ENCODE data around the gene CAMKV.
A peak's percentile ranks its signal among the peaks of the same experiment; 100 is the strongest.

Gene CAMKV

DNA sequence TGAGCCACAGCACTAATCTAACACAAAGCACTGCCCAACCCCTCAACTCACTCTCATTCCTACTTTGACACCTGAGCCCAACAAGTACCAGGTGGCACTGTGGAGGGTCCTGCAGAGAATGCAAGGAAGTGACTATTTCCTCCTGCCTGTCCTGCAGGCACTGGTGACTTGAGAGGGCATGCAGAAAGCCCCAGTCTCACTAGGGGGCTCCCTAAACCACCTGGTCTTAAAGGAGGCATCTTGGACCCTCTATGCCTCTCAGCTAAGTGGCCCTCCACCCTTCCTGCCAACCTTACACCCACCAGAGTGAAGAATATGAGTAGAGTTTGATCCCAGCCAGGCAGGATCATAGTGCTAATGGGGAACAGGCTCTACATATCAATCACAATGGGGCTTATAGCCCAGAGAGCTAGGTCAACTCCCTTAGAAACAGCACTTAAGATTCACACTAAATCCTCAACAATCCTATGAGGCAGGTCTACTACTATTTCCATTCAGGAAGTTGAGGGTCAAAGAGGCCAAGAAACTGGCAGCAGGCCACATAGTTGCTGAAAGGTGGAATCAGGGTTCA is 28.5 kb downstream of the CAMKV start:
- H4K20me1 ChIP-seq (ENCODE audit: insufficient read depth, low read length), result no peaks in the 10 kb centered on the region
- no peak overlapping the region for H3K4me2 ChIP-seq (ENCODE audit: low read length)
- H3K27me3 ChIP-seq (ENCODE audit: insufficient read depth, low read length), result no peaks in the 10 kb centered on the region
- no peaks in the 10 kb centered on the region for H3K9me3 ChIP-seq (ENCODE audit: low read length)
- TF ChIP-seq EZH2 (IDR thresholded peaks at IDR 0.05; ENCODE audit: borderline replicate concordance, low read length), result no peak
- peak; percentile 74 for TF ChIP-seq CTCF (IDR thresholded peaks at IDR 0.05; ENCODE audit: low read length)
- H3K9me2 ChIP-seq (ENCODE audit: low read depth, low read length), result no peaks in the 10 kb centered on the region
- H3K27ac ChIP-seq (ENCODE audit: low read depth, low read length, poor library complexity, severe bottlenecking), result no peak overlapping the region
- no peaks in the 10 kb centered on the region for H3F3A ChIP-seq (ENCODE audit: insufficient read depth, low read length)
- peaks cover 63% of the 10 kb centered on the region; the same call in 1 of the 2 replicates for H3K36me3 ChIP-seq (ENCODE audit: insufficient read depth, low read length)
- H3K9ac ChIP-seq (ENCODE audit: low read length), result no peak overlapping the region
- no peaks in the 10 kb centered on the region for H3K79me2 ChIP-seq (ENCODE audit: insufficient read depth, low read length)
- H2AFZ ChIP-seq (ENCODE audit: low read length), result no peak overlapping the region
- H3K4me3 ChIP-seq (ENCODE audit: low read depth, low read length, poor library complexity, severe bottlenecking), result no peak overlapping the region
- H3K4me1 ChIP-seq (ENCODE audit: insufficient read depth, low read length, severe bottlenecking), result no peaks in the 10 kb centered on the region

DNA sequence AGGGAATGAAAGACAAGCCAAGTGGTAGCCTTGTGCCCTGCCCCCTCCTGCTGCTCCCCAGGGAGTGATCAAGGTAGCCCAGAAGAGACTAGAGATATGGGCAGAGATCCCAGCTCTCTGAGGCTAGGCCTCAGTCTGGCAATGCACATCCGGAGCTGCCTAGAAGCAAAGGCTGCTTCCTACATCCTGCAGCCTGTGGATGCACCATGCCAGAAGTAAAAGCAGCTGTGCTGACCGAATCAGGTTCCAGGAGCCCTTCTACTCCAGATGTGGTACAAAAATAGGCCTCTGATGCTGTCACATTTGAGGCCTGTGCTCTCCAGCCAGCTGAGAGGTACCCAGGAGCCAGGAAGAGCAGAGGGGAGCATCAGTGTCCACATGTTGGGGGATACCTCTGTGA is 29.3 kb downstream of the CAMKV start:
- Histone ChIP-seq H3K9me3 (ENCODE audit: low read length) (no peaks in the 10 kb centered on the region), H3K4me3 (ENCODE audit: low read depth, low read length, poor library complexity, severe bottlenecking) (no peak overlapping the region), H2AFZ (ENCODE audit: low read length) (no peak overlapping the region), H4K20me1 (ENCODE audit: insufficient read depth, low read length) (no peaks in the 10 kb centered on the region), H3K36me3 (ENCODE audit: insufficient read depth, low read length) (peaks cover 56% of the 10 kb centered on the region; the same call in 1 of the 2 replicates), H3K4me2 (ENCODE audit: low read length) (no peak overlapping the region), H3K4me1 (ENCODE audit: insufficient read depth, low read length, severe bottlenecking) (no peaks in the 10 kb centered on the region), H3K9ac (ENCODE audit: low read length) (no peak overlapping the region), H3K27me3 (ENCODE audit: insufficient read depth, low read length) (no peaks in the 10 kb centered on the region), H3K9me2 (ENCODE audit: low read depth, low read length) (no peaks in the 10 kb centered on the region), H3F3A (ENCODE audit: insufficient read depth, low read length) (no peaks in the 10 kb centered on the region), H3K79me2 (ENCODE audit: insufficient read depth, low read length) (no peaks in the 10 kb centered on the region), H3K27ac (ENCODE audit: low read depth, low read length, poor library complexity, severe bottlenecking) (no peak overlapping the region)
- TF ChIP-seq CTCF (IDR thresholded peaks at IDR 0.05; ENCODE audit: low read length), result no peak
- TF ChIP-seq EZH2 (IDR thresholded peaks at IDR 0.05; ENCODE audit: borderline replicate concordance, low read length), result no peak

DNA sequence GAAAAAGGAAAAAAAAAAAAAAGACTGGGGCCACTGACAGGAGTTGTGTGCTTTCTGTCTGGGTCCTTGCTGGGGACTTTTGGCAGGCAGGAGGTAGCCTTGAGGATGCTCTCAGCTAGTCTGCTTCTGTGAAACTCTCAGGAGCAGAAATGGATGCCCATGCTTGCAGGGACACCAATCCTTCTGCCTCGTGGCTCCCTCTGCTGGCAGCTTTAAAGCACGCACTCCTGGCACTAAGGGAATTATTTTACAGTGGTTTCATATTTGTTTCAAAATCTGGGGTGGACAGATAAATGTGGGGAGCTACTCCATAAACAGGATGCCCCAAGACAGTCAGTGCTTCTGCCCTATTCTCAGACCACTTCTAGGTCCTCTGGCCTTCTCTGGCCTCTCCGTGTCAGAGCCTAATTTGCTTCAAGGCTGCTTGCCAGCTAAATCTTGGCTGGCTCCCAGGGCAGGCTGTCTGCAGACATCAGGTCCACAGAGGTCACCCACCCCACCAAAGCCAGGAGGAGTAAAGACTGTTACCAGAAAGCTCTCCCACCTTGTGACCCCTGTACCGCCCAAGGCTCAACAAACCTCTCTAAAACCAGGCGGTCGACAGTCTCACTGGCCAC is 30.4 kb downstream of the CAMKV start:
- H3K27ac ChIP-seq (ENCODE audit: low read depth, low read length, poor library complexity, severe bottlenecking), result no peak overlapping the region
- H3K79me2 ChIP-seq (ENCODE audit: insufficient read depth, low read length), result no peaks in the 10 kb centered on the region
- no peaks in the 10 kb centered on the region for H3K9me3 ChIP-seq (ENCODE audit: low read length)
- H3K36me3 ChIP-seq (ENCODE audit: insufficient read depth, low read length), result peaks cover 53% of the 10 kb centered on the region; the same call in 1 of the 2 replicates
- H4K20me1 ChIP-seq (ENCODE audit: insufficient read depth, low read length), result no peaks in the 10 kb centered on the region
- H3K4me2 ChIP-seq (ENCODE audit: low read length), result no peak overlapping the region
- H3F3A ChIP-seq (ENCODE audit: insufficient read depth, low read length), result no peaks in the 10 kb centered on the region
- TF ChIP-seq EZH2 (IDR thresholded peaks at IDR 0.05; ENCODE audit: borderline replicate concordance, low read length), result no peak
- peak; percentile 93 for TF ChIP-seq CTCF (IDR thresholded peaks at IDR 0.05; ENCODE audit: low read length)
- H3K27me3 ChIP-seq (ENCODE audit: insufficient read depth, low read length), result no peaks in the 10 kb centered on the region
- no peaks in the 10 kb centered on the region for H3K4me1 ChIP-seq (ENCODE audit: insufficient read depth, low read length, severe bottlenecking)
- no peak overlapping the region for H3K9ac ChIP-seq (ENCODE audit: low read length)
- no peak overlapping the region for H3K4me3 ChIP-seq (ENCODE audit: low read depth, low read length, poor library complexity, severe bottlenecking)
- H3K9me2 ChIP-seq (ENCODE audit: low read depth, low read length), result no peaks in the 10 kb centered on the region
- no peak overlapping the region for H2AFZ ChIP-seq (ENCODE audit: low read length)

Measured in OCI-LY1 (cell line).